HG03139 (cell line): ENCODE data around the gene EIF1B.

Experiments used
- ATAC-seq: cut with Tn5 transposase; IDR thresholded peaks from one replicate; pipeline ENCODE4 v1.9.1; 2021; ENCODE audit not compliant: unreplicated experiment

Gene EIF1B

DNA sequence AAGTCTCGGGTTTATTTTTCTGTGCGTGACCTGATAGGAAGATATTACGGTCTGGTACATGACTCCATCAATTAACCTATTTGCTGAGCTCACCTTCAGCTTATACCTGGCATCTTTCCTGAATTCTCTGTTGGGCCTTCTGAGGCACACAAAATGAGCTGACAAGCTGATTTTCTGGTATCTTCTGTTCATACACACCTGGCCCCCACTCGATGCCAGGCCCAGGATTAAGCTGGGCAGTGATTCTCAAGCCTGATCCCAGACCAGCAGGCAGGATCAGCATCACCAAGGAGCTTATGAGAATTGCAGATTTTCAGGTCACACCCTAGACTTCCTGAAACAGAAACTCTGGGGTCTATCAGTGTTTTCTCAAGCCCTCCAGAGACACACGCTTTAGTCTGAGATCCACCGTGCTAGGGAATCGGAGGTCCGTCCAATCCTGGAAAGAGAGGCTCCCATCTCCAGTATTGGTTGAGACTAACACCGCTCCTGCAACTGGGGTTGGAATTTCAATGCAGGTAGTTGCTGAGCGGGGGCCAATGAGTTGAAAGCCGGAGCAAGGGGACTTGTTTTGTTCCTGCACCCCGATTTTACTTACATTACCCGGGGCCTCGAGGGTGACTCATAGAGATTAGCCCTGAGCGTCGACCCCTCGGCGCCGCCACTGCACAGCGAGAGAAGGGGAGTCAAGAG, 636 bp upstream of the EIF1B start:
- peak; percentile 0 for ATAC-seq

DNA sequence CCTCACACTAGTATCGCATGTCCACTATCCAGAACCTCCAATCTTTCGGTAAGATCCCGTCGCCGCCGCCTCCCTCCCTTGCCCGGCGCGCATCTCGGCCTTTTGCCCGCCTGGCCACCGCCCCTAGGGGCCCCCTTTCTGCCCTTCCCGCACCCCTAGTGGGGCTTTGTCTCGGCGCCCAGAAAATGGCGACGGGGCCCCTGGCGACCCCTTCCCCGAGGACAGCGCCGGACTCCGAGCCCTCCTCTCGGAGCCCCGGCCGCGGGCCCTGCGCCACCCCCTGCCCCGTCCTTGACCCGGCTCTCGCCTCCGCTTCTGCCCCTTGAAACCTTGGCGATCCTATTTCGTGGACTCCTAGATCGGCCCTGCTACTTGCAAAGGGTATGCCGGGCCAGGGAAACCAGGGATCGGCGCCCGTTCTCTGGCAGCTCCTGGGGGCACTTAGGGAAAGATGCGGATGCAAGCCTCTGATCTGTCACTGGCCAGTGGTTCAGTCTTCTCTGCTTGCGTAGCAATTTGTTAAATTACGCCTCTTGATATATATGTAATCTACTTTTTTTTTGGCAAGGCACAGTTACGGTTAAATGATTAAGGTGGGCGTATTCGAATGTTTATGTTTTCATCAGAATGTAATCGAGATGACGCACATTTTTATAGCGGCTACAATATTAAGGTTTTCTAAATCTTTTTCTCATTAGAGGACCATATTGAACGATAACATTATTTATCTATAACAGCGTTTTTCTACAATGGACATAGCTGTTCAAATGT, 603 bp downstream of the EIF1B start:
- peak; percentile 21 for ATAC-seq

DNA sequence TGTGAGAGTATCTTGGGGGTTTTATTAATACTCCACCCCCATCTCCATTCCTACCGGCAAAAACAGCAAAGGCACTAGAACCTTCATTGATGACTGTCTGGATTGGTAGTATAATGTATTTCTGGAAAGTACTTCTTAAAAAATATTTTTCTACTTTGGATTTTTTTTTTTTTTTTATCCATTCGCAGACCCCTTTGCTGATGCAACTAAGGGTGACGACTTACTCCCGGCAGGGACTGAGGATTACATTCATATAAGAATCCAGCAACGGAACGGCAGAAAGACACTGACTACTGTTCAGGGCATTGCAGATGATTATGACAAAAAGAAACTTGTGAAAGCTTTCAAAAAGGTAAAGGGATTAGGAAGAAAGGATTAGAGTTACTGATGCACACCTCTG, 1.2 kb downstream of the EIF1B start:
- no peak for ATAC-seq

DNA sequence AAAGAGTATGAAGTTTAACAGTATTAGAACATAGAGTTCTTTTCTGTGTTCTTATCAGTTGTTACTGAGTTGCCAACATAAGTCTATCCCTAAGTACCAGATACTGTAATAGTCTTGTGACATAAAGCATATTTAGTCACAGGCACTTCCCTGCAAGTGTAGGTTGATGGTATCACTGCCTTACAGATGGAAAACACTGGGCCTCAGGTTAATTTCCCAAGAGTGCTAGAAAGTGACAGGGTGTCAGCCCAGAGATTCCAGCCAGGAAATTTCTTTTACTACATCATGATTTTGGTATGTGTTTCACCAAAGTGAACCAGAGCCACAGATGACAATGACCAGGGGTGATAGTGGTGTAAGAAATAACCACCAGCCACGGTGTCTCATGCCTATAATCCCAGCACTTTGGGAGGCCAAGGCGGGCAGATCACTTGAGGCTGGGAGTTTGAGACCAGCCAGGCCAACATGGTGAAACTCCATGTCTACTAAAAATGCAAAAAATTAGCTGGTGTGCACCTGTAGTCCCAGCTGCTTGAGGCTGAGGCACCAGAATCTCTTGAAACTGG, 3.2 kb downstream of the EIF1B start:
- no peak for ATAC-seq

DNA sequence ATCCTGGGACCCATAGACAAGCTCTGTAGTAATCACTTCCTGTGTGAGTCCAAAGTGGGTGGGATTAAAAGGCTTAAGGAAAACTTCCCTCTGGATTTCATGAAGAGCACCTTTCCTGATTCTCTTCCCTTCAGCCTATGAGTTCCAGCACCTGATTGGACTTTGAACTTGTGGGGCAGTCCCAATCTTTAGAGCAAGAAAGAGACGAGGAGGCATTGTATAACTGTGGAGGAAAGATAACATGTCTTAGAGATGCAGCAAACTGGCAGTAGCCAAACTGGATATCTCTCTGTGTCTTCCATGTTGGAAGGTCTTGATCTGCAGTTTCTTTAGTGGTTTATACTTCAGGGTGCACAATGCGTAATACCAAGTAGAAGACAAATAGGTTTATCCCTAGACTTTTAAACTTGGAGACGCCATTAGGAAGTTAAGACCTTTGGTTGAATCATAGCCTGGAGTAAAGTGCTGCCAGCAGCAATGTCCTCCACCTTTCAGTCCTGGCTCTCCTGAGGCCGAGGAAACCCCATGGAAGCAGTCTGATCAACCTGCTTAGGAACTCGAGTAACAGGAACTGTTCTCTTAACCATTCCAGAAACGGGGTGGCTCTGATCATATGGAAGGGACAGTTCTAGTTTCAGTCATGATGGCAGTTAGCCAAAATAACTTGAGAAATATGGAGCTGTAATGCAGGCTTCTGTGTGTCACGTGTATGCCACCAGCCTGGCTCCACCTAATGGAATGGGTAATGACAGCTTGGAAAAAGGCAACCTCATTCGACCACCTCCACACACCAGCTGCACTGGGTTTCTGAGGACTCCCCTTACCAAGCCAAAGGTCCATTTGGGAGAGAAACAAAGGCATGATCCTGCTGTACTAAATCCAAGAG, 4.7 kb downstream of the EIF1B start:
- no peak for ATAC-seq

DNA sequence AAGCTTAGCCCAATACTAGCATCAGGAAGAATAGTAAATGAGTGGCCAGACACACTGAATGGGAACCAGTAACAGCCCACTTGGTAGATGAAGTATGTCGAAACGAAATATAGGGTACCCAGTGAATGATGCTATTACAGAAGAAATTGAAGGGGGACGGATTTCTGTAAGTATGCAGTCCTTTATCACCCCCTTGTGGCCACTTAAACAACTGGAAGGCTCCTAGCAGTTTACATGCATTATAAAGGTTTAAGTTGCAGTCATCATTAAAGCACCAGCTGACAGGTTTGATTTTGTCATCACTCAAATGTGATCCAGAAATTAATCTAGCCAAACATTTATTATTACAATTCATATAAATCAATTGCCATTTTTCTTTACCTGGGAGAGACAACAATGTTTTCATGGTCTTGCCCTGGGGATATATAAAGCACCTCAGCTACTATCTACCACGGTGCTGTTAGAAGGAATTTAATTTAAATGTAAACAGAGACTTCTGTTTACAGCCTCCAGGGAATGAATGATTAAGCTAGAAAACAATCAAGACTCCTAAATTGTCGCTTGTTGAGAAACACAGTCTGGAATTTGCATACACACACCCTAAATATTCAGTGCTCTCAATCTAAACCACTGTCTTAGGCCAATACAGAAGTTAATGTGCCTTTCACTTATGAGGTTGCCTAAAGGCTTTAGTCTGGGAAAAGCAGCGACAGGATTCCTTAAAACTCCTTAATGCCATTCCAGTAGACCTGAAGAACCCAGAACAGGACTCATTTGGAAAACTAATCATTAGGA, 7.8 kb downstream of the EIF1B start:
- no peak for ATAC-seq

DNA sequence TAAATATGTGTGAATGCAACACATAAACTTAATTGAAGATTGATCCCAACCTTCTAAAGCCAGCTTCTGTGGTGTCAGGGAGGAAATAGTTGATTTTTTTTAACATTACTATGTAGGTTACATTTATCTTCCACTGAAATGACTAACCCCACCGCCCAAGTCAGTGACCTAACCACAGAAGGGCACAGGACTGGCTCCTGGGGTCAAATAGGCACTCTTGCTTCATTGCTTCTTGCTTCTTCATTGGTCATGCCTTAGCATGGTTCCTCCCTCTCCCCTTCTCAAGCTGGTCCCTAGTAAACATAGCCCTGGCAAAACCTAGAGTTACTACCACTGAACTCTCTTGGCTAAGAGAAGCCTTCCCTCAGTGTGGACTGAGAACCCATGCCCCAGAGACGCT, 12.3 kb downstream of the EIF1B start:
- ATAC-seq: no peak

DNA sequence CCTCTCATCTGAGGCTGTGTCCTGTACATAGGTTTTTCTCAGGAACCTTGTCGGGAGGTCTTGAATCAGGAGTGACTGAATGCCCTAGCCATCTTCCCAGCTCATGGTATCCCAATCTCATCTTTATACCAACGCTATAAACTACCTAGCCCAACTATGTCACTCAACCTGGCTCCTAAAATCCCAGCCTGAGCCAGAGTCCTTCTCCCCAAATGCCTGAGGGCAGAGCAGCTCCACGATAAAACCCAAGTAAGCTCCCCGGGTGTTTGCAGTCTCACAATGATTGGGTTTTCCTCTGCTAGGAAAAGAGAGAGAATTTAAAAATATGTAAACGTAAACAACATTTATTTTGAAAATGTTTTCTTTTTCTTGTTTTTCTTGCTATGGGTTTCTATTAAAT, 14.4 kb downstream of the EIF1B start:
- ATAC-seq: no peak

DNA sequence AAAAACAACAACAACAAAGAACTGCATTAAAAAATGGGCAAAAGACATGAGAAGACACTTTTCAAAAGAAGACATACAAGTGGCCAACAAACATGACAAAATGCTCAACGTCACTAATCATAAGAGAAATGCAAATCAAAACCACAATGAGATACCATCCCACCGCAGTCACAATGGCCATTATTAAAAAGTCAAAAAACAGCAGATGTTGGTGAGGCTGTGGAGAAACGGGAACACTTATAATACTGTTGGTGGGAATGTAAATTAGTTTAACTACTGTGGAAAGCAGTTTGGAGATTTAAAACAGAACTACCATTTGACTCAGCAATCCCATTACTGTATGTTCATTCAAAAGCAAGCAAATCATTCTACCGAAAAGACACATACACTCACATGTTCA, 15.1 kb downstream of the EIF1B start:
- ATAC-seq: no peak

DNA sequence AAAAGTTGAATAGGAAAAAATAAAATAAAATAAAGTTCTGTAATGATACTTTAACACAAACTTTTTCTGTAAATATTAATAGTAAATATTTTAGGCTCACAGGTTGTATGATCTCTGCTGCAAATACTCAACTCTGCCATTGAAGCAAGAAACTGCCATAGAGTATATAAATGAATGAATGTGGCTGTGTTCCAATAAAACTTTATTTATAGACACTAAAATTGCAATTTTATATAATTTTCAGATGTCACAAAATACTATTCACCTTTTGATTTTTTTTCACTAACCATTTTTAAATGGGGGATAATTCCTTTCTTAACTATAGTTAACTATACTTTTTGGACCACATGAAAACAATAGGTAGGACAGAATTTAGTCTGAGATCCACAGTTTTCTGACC, 16.0 kb downstream of the EIF1B start:
- no peak for ATAC-seq

DNA sequence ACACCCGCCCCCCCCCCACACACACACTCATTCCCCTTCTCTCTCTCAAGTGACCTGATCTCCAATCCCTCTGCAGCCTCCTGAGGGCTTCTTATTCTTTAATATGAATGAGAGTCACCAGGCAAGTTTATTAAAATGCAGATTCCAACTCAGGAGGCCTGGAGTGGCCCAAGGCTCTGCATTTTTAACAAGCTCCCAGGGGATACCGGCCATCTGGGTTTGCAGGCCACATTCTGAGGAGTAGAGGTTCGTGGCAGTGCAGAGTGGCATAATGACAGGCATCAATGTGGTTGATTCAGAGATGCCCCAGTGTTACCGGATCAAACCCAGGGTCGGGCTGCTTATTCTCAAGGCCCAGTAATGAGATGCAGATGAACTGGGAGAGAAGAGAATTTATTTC, 18.9 kb downstream of the EIF1B start:
- no peak for ATAC-seq

DNA sequence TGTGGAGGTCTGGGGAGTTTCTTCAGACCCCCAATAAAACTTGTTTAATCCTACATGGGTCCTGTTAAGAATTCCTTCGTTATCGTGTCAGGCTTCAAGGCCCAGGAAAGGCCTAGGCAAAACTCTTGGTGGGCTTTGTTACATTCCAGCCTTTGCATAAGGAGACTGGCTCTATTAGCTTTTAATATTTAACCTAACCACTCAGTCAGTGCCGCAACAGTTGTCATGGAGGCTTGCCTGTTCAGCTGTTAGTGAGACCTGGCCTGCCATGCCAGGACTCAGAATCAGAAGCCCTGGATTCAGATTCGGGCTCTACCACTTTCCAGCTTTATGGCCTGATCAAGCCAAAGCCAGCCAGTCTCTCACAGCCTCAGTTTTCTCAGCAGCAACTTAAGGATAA, 19.6 kb downstream of the EIF1B start:
- no peak for ATAC-seq

DNA sequence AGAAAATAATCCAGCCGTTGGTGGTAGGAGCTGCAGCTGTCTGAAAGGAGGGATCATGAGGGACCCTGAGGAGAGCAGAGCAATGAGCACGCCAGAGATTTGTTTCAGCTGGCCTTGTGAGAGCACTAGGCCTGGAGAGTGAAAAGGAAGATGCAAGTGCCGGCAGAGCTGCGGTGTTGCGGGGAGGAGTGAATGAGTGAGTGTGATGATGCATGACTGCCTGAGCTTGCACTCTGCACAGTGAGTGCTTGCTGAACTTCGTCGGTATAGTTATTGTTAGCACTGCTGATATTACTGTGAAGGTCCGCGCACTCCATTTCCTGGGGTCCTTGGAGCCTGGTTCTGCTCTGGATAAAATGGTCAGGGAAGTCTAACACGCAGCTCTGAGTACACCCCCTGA, 23.2 kb downstream of the EIF1B start:
- no peak for ATAC-seq

DNA sequence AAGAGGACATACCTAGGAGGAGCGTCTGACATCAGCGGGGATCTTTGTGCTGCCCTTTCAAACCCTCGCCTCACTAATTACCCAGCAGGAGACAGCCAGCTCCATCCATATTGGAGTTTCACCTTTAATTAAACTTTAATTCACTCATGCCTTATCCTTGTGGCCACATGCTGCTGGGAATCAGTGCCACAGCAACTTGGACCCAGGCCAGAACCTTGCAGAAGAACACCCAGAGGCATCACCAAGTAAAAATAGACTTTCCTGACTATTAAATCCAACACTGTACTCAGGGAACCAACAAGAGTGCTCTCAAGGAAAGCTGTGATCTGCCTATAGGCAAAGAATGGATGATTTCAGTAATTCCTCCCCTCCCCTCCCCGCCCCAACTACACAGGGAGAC, 23.9 kb downstream of the EIF1B start:
- no peak for ATAC-seq

DNA sequence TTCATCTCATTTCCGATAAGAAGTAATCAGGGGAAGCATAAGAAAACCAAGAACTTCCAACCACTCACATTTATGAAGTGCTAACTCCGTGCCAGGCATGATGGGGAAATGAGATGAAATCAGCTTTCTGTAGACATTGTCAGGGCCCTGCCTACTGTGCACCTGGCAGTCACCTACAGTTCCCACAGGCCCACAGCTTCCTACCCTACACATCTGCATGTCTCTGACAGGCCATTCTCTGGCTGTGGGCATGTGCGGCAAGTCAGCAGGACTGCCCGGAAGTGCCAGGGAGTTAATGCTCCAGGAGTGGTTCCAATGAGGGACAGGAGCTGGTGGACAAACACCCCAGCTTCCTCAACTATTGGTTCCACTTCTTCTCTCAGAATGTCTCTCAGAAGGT, 24.3 kb downstream of the EIF1B start:
- ATAC-seq: no peak

DNA sequence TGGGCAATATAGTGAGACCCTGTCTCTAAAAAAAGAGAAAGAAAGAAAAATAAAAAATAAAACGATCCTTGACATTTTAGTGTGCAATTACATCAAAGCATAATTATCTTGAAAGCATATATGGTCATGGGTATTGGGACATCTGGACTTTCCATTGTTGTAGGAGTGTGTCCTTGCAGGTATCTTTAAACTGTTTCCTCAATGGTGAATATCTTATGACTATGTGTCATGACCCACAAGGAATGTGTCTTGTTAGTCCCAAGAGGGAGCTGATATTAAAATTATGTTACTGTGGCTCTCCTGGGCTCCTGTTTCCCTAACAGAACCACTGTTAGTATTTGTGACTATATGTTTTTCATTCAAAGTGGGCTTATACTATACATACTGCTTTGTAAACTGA, 26.6 kb downstream of the EIF1B start:
- ATAC-seq: no peak

DNA sequence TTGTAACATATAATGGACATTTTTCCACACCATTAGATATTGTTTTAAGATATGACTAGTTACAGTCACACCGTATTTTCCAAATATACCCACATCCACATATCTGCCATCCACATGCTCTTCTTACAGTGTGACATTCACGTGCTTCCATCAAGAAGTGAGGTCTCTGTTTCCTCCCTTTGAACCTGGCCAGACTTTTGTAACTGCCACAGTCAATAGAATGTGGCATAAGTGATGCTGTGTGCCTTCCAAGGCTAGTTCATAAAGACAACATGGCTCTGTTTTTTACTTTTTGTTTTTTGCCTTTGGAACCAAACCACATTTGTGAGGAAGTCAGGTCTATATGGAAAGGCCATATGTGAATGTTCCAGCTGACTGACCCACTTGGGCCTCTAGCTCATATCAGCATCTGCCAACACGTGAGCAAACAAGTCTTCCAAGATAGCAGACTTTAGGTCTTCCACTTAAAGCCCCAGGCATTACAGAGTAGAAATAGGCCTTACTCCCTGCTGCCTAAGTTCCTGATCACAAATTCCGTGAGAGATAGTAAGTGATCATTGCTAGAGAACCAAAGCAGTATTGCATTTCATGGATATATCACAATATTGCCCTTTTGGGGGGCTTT, 27.1 kb downstream of the EIF1B start:
- ATAC-seq: no peak

DNA sequence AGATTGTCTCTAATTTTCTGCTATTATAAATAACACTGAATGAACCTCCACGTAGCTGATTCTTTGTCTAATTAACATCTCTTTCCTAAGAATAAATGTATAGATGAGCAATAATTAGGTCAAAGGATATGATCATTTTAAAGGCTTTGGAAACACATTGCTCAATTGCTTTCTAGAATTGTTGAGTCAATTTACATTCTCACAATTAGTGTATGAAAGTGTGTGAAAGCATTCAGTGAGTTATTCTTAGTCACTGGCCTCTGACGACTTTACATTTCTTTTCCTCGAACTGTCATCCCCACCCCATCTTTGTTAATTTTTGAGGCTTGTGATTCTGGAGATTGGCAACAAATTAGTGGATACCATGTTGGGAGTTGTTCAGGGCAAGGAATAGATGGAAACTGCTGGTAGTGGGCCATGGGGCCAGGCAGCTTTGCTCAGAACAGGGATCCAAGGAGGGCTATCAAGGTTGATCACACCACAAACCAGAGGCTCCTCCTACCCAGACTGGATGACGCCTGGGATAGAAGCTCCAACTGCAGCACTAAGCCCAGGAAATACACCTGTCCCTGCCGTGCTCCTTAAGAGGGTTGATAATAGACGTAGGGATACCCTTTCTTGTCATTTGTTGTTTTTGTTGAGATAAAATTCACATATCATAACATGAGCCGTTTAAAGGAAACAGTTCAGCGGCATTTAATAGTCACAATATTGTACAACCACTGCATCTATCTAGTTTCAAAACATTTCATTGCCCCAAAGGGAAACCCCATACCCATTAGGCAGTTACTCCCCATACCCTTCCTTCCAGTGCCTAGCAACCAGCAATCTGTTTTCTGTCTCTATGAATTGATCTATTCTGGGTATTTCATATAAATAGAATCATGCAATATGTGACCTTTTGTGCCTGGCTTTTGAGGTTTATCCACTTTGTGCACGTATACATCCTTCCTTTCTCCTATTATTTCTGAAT, 27.9 kb downstream of the EIF1B start:
- ATAC-seq: no peak

DNA sequence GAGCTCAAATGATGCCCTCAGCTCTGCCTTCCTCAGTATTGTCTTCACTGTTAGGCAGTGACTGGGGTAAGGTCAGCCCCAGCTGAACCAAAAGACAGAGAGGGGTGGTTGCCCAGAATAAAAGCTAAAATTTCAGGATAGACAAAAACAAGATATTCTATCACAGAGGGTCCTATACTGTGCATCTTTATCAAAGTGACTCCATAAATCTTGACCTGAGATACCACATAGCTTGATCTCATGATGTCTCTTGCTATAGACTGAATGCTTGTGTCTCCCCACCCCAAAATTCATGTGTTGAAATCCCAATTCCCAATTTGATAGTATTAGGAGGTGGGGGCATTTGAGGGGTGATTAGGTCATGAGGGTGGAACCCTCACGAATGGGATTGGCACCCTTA, 30.4 kb downstream of the EIF1B start:
- ATAC-seq: no peak
